Stimulated activated CD4-positive, alpha-beta T cell treated with anti-CD3 and anti-CD28 coated beads, Interleukin-1b, Interleukin-23, amount 100 ng/mL, for 1 hour (primary cell): ENCODE results near the gene ITLN1.
"Not testable (repeated sequence)": the region's sequence is repeated elsewhere in the genome, so short reads cannot be mapped to it uniquely, and the experiment has no call there.

Experiments used
- DNase-seq, 2 donors: peaks; one replicate each; pipeline ENCODE4 v3.0.0-alpha.2; 2020; ENCODE audit warnings: low read depth in 2 of 2

The ITLN1 gene

GRCh38 chr1:160883581-160884513, 1.1 kb downstream of the ITLN1 start:
- DNase-seq = no peak

GRCh38 chr1:160882582-160882981, 2.4 kb downstream of the ITLN1 start:
- DNase-seq = no peak

GRCh38 chr1:160881264-160881663, 3.7 kb downstream of the ITLN1 start:
- not testable (repeated sequence) for DNase-seq

- DNase-seq = no peak
Observed at GRCh38 chr1:160880216-160880615, 4.8 kb downstream of the ITLN1 start.

GRCh38 chr1:160879056-160879455, 5.9 kb downstream of the ITLN1 start:
- no peak for DNase-seq

- DNase-seq = no peak
Observed at GRCh38 chr1:160877221-160877620, 7.8 kb downstream of the ITLN1 start.

- no peak for DNase-seq
Observed at GRCh38 chr1:160876311-160876710, 8.7 kb downstream of the ITLN1 start.

- not testable (repeated sequence) for DNase-seq
Observed at GRCh38 chr1:160875591-160875990, 9.4 kb downstream of the ITLN1 start.

GRCh38 chr1:160874935-160875334, 10.0 kb downstream of the ITLN1 start:
- DNase-seq = no peak

GRCh38 chr1:160868141-160868540, 16.8 kb downstream of the ITLN1 start:
- DNase-seq = no peak

GRCh38 chr1:160867651-160868050, 17.3 kb downstream of the ITLN1 start:
- not testable (repeated sequence) for DNase-seq

GRCh38 chr1:160866695-160867260, 18.2 kb downstream of the ITLN1 start:
- no peak for DNase-seq

GRCh38 chr1:160866001-160866694, 18.8 kb downstream of the ITLN1 start:
- DNase-seq = no peak

GRCh38 chr1:160865337-160865736, 19.6 kb downstream of the ITLN1 start:
- no peak for DNase-seq

GRCh38 chr1:160864173-160864572, 20.8 kb downstream of the ITLN1 start:
- no peak for DNase-seq

GRCh38 chr1:160863774-160864131, 21.2 kb downstream of the ITLN1 start:
- DNase-seq = no peak

- no peak for DNase-seq
Observed at GRCh38 chr1:160863061-160863773, 21.8 kb downstream of the ITLN1 start.

- no peak for DNase-seq
Observed at GRCh38 chr1:160862203-160863060, 22.5 kb downstream of the ITLN1 start, which contains the start of gene CD244. CD244 (minus strand) TSS chr1:160862887; CDS start chr1:160862677, 210 bp downstream.

- DNase-seq = no peak
Observed at GRCh38 chr1:160860840-160861505, 24.0 kb downstream of the ITLN1 start.

GRCh38 chr1:160859166-160859565, 25.8 kb downstream of the ITLN1 start:
- no peak for DNase-seq
